HG02763 (cell line): Measurements from ENCODE around the gene IL27RA.

Experiments used
- ATAC-seq: cut with Tn5 transposase; IDR thresholded peaks from one replicate; pipeline ENCODE4 v1.9.1; 2021; ENCODE audit warnings: mild to moderate bottlenecking, moderate library complexity; ENCODE audit not compliant: unreplicated experiment

Gene IL27RA

GRCh38 chr19:14031719-14032480, at the start of gene IL27RA:
Gene IL27RA, plus strand, starts transcription at chr19:14031762. Its CDS starts 111 bp downstream, at chr19:14031873.
- peak; percentile 55 for ATAC-seq

GRCh38 chr19:13981988-13982501, 49.5 kb upstream of the IL27RA start:
- no peak for ATAC-seq

- no peak for ATAC-seq
Measured at GRCh38 chr19:13982773-13983172, 48.8 kb upstream of the IL27RA start.

GRCh38 chr19:13983213-13983889, 48.2 kb upstream of the IL27RA start:
- no peak for ATAC-seq

GRCh38 chr19:13984186-13984585, 47.4 kb upstream of the IL27RA start:
- ATAC-seq: no peak

- no peak for ATAC-seq
Measured at GRCh38 chr19:13984875-13985741, 46.5 kb upstream of the IL27RA start.

GRCh38 chr19:13985771-13986347, 45.7 kb upstream of the IL27RA start:
- ATAC-seq: peak; percentile 16

- peak; percentile 79 for ATAC-seq
Measured at GRCh38 chr19:13986348-13986904, 45.1 kb upstream of the IL27RA start.

- ATAC-seq: no peak
Measured at GRCh38 chr19:13987101-13987890, 44.3 kb upstream of the IL27RA start.

- no peak for ATAC-seq
Measured at GRCh38 chr19:13989487-13989886, 42.1 kb upstream of the IL27RA start.

GRCh38 chr19:13990085-13990484, 41.5 kb upstream of the IL27RA start:
- no peak for ATAC-seq

GRCh38 chr19:13992025-13992424, 39.5 kb upstream of the IL27RA start:
- ATAC-seq: no peak

GRCh38 chr19:13993590-13994300, 37.8 kb upstream of the IL27RA start:
- no peak for ATAC-seq

- no peak for ATAC-seq
Measured at GRCh38 chr19:13995017-13995728, 36.4 kb upstream of the IL27RA start.

- ATAC-seq: no peak
Measured at GRCh38 chr19:13995878-13996765, 35.4 kb upstream of the IL27RA start.

GRCh38 chr19:13996928-13997630, 34.5 kb upstream of the IL27RA start:
- no peak for ATAC-seq

- no peak for ATAC-seq
Measured at GRCh38 chr19:13997631-13997962, 34.0 kb upstream of the IL27RA start.
